Neuronal stem cell (in vitro differentiated cells): Measurements from ENCODE around the gene TBX20.
"Not testable (repeated sequence)": the region's sequence is repeated elsewhere in the genome, so short reads cannot be mapped to it uniquely, and the experiment has no call there.

Experiments
- DNase-seq: peaks from one replicate; pipeline ENCODE4 v3.0.0-alpha.2; 2013; ENCODE audit warnings: low spot score
- H2AFZ ChIP-seq: one replicate; pipeline ENCODE4 v1.6.1; 2013; ENCODE audit warnings: mild to moderate bottlenecking, low read length, inconsistent platforms
- H2AK5ac ChIP-seq: 2 replicates; pipeline ENCODE4 v1.6.1; 2013; ENCODE audit warnings: low read depth, mild to moderate bottlenecking, inconsistent platforms, low read length, moderate library complexity, mixed read lengths
- H2BK120ac ChIP-seq: 2 replicates; pipeline ENCODE4 v1.6.1; 2013; ENCODE audit warnings: low read depth, mild to moderate bottlenecking, inconsistent platforms, low read length, moderate library complexity, mixed read lengths
- H2BK12ac ChIP-seq: one replicate; pipeline ENCODE4 v1.6.1; 2013; ENCODE audit warnings: low read length, inconsistent platforms
- H2BK15ac ChIP-seq: 2 replicates; pipeline ENCODE4 v1.6.1; 2013; ENCODE audit warnings: mild to moderate bottlenecking, low read length, inconsistent platforms, mixed read lengths
- H2BK5ac ChIP-seq: one replicate; pipeline ENCODE4 v1.6.1; 2013; ENCODE audit warnings: inconsistent platforms, mild to moderate bottlenecking, low read length, moderate library complexity
- H3K14ac ChIP-seq: one replicate; pipeline ENCODE4 v1.6.1; 2013; ENCODE audit warnings: low read length, inconsistent platforms
- H3K18ac ChIP-seq: 2 replicates; pipeline ENCODE4 v1.6.1; 2013; ENCODE audit warnings: low read length, inconsistent platforms
- H3K23ac ChIP-seq: 2 replicates; pipeline ENCODE4 v1.6.1; 2013; ENCODE audit warnings: low read depth, mild to moderate bottlenecking, mixed read lengths, low read length, inconsistent platforms; ENCODE audit not compliant: poor library complexity
- H3K27ac ChIP-seq: replicated peaks from 3 replicates; pipeline ENCODE4 v1.5.1; 2013; ENCODE audit warnings: low read length, inconsistent platforms
- H3K27me3 ChIP-seq, 3 experiments: 2 replicates each; pipeline ENCODE4 v1.6.1; 2013; ENCODE audit warnings: low read length in 3 of 3, mild to moderate bottlenecking in 2 of 3, inconsistent platforms in 1 of 3, low read depth in 1 of 3, mixed read lengths in 1 of 3, moderate library complexity in 1 of 3; ENCODE audit not compliant: control insufficient read depth in 3 of 3, insufficient read depth in 3 of 3
- H3K36me3 ChIP-seq, 2 donors: replicated peaks in 1 of 2; 2 replicates each; pipeline ENCODE4 v1.6.1; 2013; ENCODE audit warnings: low read length in 2 of 2; ENCODE audit not compliant: control insufficient read depth in 2 of 2, insufficient read depth in 2 of 2
- H3K4ac ChIP-seq: 2 replicates; pipeline ENCODE4 v1.6.1; 2013; ENCODE audit warnings: inconsistent platforms, mild to moderate bottlenecking, low read length, moderate library complexity
- H3K4me1 ChIP-seq, 2 donors: 1 replicate in 1 of 2; 2 replicates in 1 of 2; pipeline ENCODE4 v1.6.1; 2013; ENCODE audit warnings: low read length in 2 of 2, low read depth in 1 of 2; ENCODE audit not compliant: control insufficient read depth in 2 of 2, insufficient read depth in 1 of 2
- H3K4me2 ChIP-seq: one replicate; pipeline ENCODE4 v1.6.1; 2013; ENCODE audit warnings: mild to moderate bottlenecking, low read length, inconsistent platforms; ENCODE audit not compliant: insufficient read depth, poor library complexity, severe bottlenecking
- H3K4me3 ChIP-seq, 2 donors: 2 replicates each; pipeline ENCODE4 v1.5.1; 2013; ENCODE audit warnings: low read length in 2 of 2, mild to moderate bottlenecking in 2 of 2, inconsistent platforms in 1 of 2, moderate library complexity in 1 of 2
- H3K79me1 ChIP-seq: one replicate; pipeline ENCODE4 v1.6.1; 2013; ENCODE audit warnings: low read depth, mild to moderate bottlenecking, inconsistent platforms, low read length, moderate library complexity
- H3K9ac ChIP-seq: one replicate; pipeline ENCODE4 v1.6.1; 2013; ENCODE audit warnings: mild to moderate bottlenecking, low read depth, low read length, inconsistent platforms; ENCODE audit not compliant: poor library complexity
- H3K9me3 ChIP-seq, 2 donors: replicated peaks in 1 of 2; 2 replicates each; pipeline versions ENCODE3 to v1.6.1; 2013; ENCODE audit warnings: low read length in 2 of 2, mild to moderate bottlenecking in 2 of 2, inconsistent platforms in 1 of 2, low read depth in 1 of 2, mixed read lengths in 1 of 2, moderate library complexity in 1 of 2; ENCODE audit not compliant: control insufficient read depth in 2 of 2, insufficient read depth in 1 of 2
- H4K8ac ChIP-seq: one replicate; pipeline ENCODE4 v1.6.1; 2013; ENCODE audit warnings: low read depth, mild to moderate bottlenecking, inconsistent platforms, low read length, moderate library complexity
- H4K91ac ChIP-seq: one replicate; pipeline ENCODE4 v1.6.1; 2013; ENCODE audit warnings: low read length, low read depth, mild to moderate bottlenecking, inconsistent platforms; ENCODE audit not compliant: poor library complexity
- WGBS, 2 donors: extraction: QIAGEN DNeasy Blood & Tissue Kit; methylation state at CpG; one replicate each; pipeline ENCODE4 v1.1.7; 2013; ENCODE audit warnings: missing lambda C conversion rate in 2 of 2, mixed read lengths in 1 of 2; ENCODE audit not compliant: insufficient read length in 2 of 2, insufficient replicate concordance in 1 of 2; ENCODE audit errors: extremely low coverage in 2 of 2; 5-methylcytosine and 5-hydroxymethylcytosine counted together

The TBX20 gene

GRCh38 chr7:35167658-35168057 is 86.2 kb downstream of the TBX20 start:
- DNase-seq, H2BK120ac ChIP-seq, H3K27me3 ChIP-seq, H3K27ac ChIP-seq, H2BK12ac ChIP-seq, H4K8ac ChIP-seq, H3K9me3 ChIP-seq, H3K4me3 ChIP-seq, H2AFZ ChIP-seq, H3K36me3 ChIP-seq, H3K79me1 ChIP-seq, H3K23ac ChIP-seq, H2BK5ac ChIP-seq, H3K18ac ChIP-seq, H3K4me2 ChIP-seq, H3K4me1 ChIP-seq, H2BK15ac ChIP-seq, H4K91ac ChIP-seq, H3K9ac ChIP-seq, H3K4ac ChIP-seq, H2AK5ac ChIP-seq, H3K14ac ChIP-seq: not testable (repeated sequence)

- H2BK15ac ChIP-seq, H3K14ac ChIP-seq, H3K79me1 ChIP-seq, H3K27me3 ChIP-seq, H4K91ac ChIP-seq, H3K4me2 ChIP-seq, H3K4me3 ChIP-seq, DNase-seq, H2BK5ac ChIP-seq, H3K27ac ChIP-seq, H3K4me1 ChIP-seq, H3K23ac ChIP-seq, H4K8ac ChIP-seq, H2BK120ac ChIP-seq, H2BK12ac ChIP-seq, H3K9ac ChIP-seq, H3K36me3 ChIP-seq, H2AK5ac ChIP-seq, H3K4ac ChIP-seq, H2AFZ ChIP-seq, H3K9me3 ChIP-seq, H3K18ac ChIP-seq: not testable (repeated sequence)
- WGBS, 2 donors, result no CpG with 5 or more reads among the region's 1 CpG
These were observed 86.7 kb downstream of the TBX20 start for GRCh38 chr7:35167158-35167557.

DNA sequence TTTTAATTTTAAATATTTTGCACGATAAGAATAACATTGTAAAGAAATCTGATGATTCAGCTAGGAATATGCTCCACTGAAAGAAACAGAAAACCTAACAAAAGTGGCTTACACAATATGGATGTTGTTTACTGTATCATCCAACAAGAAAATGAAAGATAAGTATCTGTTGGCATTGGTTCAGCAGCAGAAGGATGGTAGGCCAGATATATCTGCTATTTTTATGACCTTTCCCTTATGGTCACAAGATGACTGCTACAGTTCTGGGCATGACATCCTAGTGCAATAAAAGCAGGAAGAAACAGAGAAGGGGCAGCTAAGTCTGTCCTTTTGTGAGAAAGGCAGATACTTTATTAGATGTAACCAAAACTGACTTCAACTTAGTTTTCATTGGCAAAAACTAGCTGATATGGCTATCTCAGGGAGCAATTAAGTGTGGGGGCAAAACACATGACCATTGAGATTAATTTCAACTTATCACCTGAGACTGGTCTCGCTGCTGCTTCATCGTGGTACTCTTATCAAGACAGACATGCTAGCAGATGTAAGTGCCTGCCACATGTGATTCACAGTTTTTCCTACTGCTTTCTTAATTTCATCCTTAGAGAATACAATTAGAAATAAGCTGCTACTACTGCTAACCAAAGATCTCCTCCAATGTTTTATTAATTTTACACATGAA is 92.7 kb downstream of the TBX20 start:
- not testable (repeated sequence) for H3K4me3 ChIP-seq, H3K9ac ChIP-seq, H3K18ac ChIP-seq, H3K9me3 ChIP-seq, H3K14ac ChIP-seq, DNase-seq, H3K4me2 ChIP-seq, H2BK15ac ChIP-seq, H3K36me3 ChIP-seq, H3K4me1 ChIP-seq, H3K79me1 ChIP-seq, H3K27ac ChIP-seq, H2AK5ac ChIP-seq, H3K27me3 ChIP-seq, H2BK5ac ChIP-seq, H4K91ac ChIP-seq, H2BK12ac ChIP-seq, H2BK120ac ChIP-seq, H3K4ac ChIP-seq, H4K8ac ChIP-seq, H3K23ac ChIP-seq, H2AFZ ChIP-seq
- whole genome bisulfite sequencing, 2 donors, result no CpG with 5 or more reads among the region's 3 CpGs
